Measurements from ENCODE around the gene KCNAB1.

DNA sequence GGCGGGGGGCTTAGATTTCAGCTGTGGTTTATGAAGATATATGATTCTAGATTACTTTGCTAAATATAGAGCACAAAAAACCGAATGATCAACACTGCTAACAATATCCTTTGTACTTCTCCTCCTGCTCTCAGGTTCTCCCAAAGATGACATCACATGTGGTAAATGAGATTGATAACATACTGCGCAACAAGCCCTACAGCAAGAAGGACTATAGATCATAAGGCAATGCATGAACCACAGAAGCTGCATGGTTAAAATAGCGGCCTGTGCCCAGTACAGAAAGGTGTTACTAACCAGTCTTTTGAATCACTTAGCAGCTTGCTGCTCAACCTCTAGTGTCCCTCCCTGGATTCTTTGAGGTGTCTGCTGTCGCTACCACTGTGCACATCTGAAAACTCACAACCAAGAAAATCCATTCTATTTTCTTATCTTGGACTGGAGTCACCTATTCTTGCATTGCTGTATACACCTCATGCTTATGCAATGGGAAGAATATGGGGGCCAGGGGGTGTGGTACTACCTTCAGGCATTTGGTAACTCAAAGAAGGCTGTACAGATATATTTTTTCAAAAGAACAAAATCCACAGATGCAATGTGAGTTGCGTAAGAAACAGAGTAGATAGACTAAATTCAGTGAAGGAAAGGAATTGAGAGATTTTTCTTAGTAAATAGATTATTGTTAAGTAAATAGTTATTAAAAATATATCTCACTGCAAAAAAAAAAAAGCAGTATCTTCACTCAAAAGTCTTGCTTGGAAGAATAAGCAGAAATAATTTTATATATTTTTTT is 416.3 kb downstream of the KCNAB1 start:
- TF ChIP-seq, protein P1, sequence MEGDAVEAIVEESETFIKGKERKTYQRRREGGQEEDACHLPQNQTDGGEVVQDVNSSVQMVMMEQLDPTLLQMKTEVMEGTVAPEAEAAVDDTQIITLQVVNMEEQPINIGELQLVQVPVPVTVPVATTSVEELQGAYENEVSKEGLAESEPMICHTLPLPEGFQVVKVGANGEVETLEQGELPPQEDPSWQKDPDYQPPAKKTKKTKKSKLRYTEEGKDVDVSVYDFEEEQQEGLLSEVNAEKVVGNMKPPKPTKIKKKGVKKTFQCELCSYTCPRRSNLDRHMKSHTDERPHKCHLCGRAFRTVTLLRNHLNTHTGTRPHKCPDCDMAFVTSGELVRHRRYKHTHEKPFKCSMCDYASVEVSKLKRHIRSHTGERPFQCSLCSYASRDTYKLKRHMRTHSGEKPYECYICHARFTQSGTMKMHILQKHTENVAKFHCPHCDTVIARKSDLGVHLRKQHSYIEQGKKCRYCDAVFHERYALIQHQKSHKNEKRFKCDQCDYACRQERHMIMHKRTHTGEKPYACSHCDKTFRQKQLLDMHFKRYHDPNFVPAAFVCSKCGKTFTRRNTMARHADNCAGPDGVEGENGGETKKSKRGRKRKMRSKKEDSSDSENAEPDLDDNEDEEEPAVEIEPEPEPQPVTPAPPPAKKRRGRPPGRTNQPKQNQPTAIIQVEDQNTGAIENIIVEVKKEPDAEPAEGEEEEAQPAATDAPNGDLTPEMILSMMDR (IDR thresholded peaks at IDR 0.05 in 2 of 3, conservative IDR thresholded peaks at IDR 0.05 in 1 of 3; ENCODE audit: control insufficient read depth in 2 of 3, extremely low read depth in 1 of 3, insufficient read depth in 1 of 3, low read depth in 3 of 3, low read length in 3 of 3): no peak
- TF ChIP-seq, protein P2, sequence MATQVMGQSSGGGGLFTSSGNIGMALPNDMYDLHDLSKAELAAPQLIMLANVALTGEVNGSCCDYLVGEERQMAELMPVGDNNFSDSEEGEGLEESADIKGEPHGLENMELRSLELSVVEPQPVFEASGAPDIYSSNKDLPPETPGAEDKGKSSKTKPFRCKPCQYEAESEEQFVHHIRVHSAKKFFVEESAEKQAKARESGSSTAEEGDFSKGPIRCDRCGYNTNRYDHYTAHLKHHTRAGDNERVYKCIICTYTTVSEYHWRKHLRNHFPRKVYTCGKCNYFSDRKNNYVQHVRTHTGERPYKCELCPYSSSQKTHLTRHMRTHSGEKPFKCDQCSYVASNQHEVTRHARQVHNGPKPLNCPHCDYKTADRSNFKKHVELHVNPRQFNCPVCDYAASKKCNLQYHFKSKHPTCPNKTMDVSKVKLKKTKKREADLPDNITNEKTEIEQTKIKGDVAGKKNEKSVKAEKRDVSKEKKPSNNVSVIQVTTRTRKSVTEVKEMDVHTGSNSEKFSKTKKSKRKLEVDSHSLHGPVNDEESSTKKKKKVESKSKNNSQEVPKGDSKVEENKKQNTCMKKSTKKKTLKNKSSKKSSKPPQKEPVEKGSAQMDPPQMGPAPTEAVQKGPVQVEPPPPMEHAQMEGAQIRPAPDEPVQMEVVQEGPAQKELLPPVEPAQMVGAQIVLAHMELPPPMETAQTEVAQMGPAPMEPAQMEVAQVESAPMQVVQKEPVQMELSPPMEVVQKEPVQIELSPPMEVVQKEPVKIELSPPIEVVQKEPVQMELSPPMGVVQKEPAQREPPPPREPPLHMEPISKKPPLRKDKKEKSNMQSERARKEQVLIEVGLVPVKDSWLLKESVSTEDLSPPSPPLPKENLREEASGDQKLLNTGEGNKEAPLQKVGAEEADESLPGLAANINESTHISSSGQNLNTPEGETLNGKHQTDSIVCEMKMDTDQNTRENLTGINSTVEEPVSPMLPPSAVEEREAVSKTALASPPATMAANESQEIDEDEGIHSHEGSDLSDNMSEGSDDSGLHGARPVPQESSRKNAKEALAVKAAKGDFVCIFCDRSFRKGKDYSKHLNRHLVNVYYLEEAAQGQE (IDR thresholded peaks at IDR 0.05; ENCODE audit: low read depth, low read length): no peak
- TF ChIP-seq YBX1 (IDR thresholded peaks at IDR 0.05): no peak
- TF ChIP-seq HDAC2 (IDR thresholded peaks at IDR 0.05): no peak
- no peak for TF ChIP-seq SREBF2 (IDR thresholded peaks at IDR 0.05; ENCODE audit: low read length)
